NT2/D1 (cell line): Measurements from ENCODE around the gene LRPPRC.

Source experiments
- DNase-seq: peaks from one replicate; pipeline ENCODE4 v3.0.0-alpha.2; 2011; ENCODE audit warnings: low read depth, low spot score
- H3K27me3 ChIP-seq: 2 replicates; pipeline ENCODE4 v1.6.0; 2011; ENCODE audit warnings: mild to moderate bottlenecking; ENCODE audit not compliant: insufficient read length, insufficient read depth
- H3K36me3 ChIP-seq: 2 replicates; pipeline ENCODE4 v1.6.1; 2011; ENCODE audit warnings: mild to moderate bottlenecking, low read length, mixed read lengths; ENCODE audit not compliant: insufficient read depth, insufficient read length
- H3K4me1 ChIP-seq: 2 replicates; pipeline ENCODE4 v1.5.1; 2011; ENCODE audit not compliant: insufficient read depth, insufficient read length
- H3K4me3 ChIP-seq: 2 replicates; pipeline ENCODE4 v1.5.1; 2011; ENCODE audit warnings: low read depth; ENCODE audit not compliant: insufficient read length
- H3K9ac ChIP-seq: 2 replicates; pipeline ENCODE4 v1.6.0; 2011; ENCODE audit warnings: low read depth; ENCODE audit not compliant: insufficient read length
- H3K9me3 ChIP-seq: 2 replicates; pipeline ENCODE4 v1.5.1; 2011; ENCODE audit warnings: mild to moderate bottlenecking, low read length; ENCODE audit not compliant: insufficient read depth
- SUZ12 ChIP-seq: IDR thresholded peaks from 2 replicates; pipeline ENCODE4 v1.6.1; 2011; ENCODE audit not compliant: insufficient read length, insufficient read depth; ENCODE audit errors: extremely low read depth
- YY1 ChIP-seq: IDR thresholded peaks from 2 replicates; pipeline ENCODE4 v1.6.1; 2011; ENCODE audit not compliant: insufficient read length, insufficient read depth
- ZNF274 ChIP-seq: IDR thresholded peaks from 2 replicates; pipeline ENCODE4 v1.6.1; 2011; ENCODE audit warnings: mild to moderate bottlenecking, low read depth, low read length

The LRPPRC gene

GRCh38 chr2:43880471-43880870, 115.3 kb downstream of the LRPPRC start:
- H3K4me1 ChIP-seq = no peaks in the 10 kb centered on the region
- peaks cover 4% of the 10 kb centered on the region for H3K36me3 ChIP-seq

GRCh38 chr2:43879261-43879660, 116.5 kb downstream of the LRPPRC start:
- Histone ChIP-seq H3K27me3 (peaks cover 3% of the 10 kb centered on the region), H3K4me1 (no peaks in the 10 kb centered on the region), H3K4me3 (no peak overlapping the region), H3K9ac (no peak overlapping the region), H3K9me3 (no peaks in the 10 kb centered on the region), H3K36me3 (no peaks in the 10 kb centered on the region)
- TF ChIP-seq ZNF274 (no peak), YY1 (no peak), SUZ12 (no peak)
- DNase-seq = no peak

More at GRCh38 chr2:43880471-43880870, 115.3 kb downstream of the LRPPRC start:
- H3K9ac ChIP-seq = no peak overlapping the region
- DNase-seq = no peak
- no peak overlapping the region for H3K4me3 ChIP-seq
- TF ChIP-seq ZNF274 (no peak), YY1 (no peak), SUZ12 (no peak)
- H3K27me3 ChIP-seq = peaks cover 3% of the 10 kb centered on the region
- H3K9me3 ChIP-seq = no peaks in the 10 kb centered on the region

GRCh38 chr2:43877782-43878464, 117.9 kb downstream of the LRPPRC start:
- Histone ChIP-seq H3K9me3 (no peaks in the 10 kb centered on the region), H3K4me3 (no peak overlapping the region), H3K27me3 (peaks cover 3% of the 10 kb centered on the region), H3K4me1 (no peaks in the 10 kb centered on the region), H3K36me3 (no peaks in the 10 kb centered on the region), H3K9ac (no peak overlapping the region)
- TF ChIP-seq SUZ12 (no peak), YY1 (no peak), ZNF274 (no peak)
- peak; percentile 57 for DNase-seq

- Histone ChIP-seq H3K27me3 (peaks cover 24% of the 10 kb centered on the region), H3K4me1 (no peaks in the 10 kb centered on the region), H3K36me3 (no peaks in the 10 kb centered on the region), H3K9ac (no peak overlapping the region), H3K4me3 (no peak overlapping the region), H3K9me3 (no peaks in the 10 kb centered on the region)
- DNase-seq = no peak
- TF ChIP-seq YY1 = no peak
- no peak for TF ChIP-seq SUZ12
- TF ChIP-seq ZNF274 = no peak
Observed at GRCh38 chr2:43874776-43875451, 120.9 kb downstream of the LRPPRC start.

GRCh38 chr2:43872151-43872550, 123.6 kb downstream of the LRPPRC start:
- H3K9me3 ChIP-seq = no peaks in the 10 kb centered on the region
- no peak for DNase-seq
- no peaks in the 10 kb centered on the region for H3K36me3 ChIP-seq
- no peaks in the 10 kb centered on the region for H3K4me1 ChIP-seq
- TF ChIP-seq SUZ12 = no peak
- TF ChIP-seq YY1 = no peak
- TF ChIP-seq ZNF274 = no peak
- H3K27me3 ChIP-seq = peaks cover 48% of the 10 kb centered on the region
- H3K9ac ChIP-seq = no peak overlapping the region
- no peak overlapping the region for H3K4me3 ChIP-seq

GRCh38 chr2:43855292-43855691, 140.5 kb downstream of the LRPPRC start:
- H3K36me3 ChIP-seq = no peaks in the 10 kb centered on the region
- H3K4me1 ChIP-seq = no peaks in the 10 kb centered on the region
- H3K27me3 ChIP-seq = peaks cover 58% of the 10 kb centered on the region
- no peak for DNase-seq
- no peak for TF ChIP-seq YY1
- no peak for TF ChIP-seq SUZ12
- TF ChIP-seq ZNF274 = no peak
- H3K9me3 ChIP-seq = no peaks in the 10 kb centered on the region
- no peak overlapping the region for H3K9ac ChIP-seq
- no peak overlapping the region for H3K4me3 ChIP-seq

GRCh38 chr2:43854671-43855070, 141.1 kb downstream of the LRPPRC start:
- Histone ChIP-seq H3K27me3 (peaks cover 51% of the 10 kb centered on the region), H3K4me3 (no peak overlapping the region), H3K9me3 (no peaks in the 10 kb centered on the region), H3K36me3 (no peaks in the 10 kb centered on the region), H3K4me1 (no peaks in the 10 kb centered on the region), H3K9ac (no peak overlapping the region)
- DNase-seq = no peak
- TF ChIP-seq YY1 (no peak), SUZ12 (no peak), ZNF274 (no peak)
